Measurements from ENCODE around the gene RREB1. TPM values are rescaled to one million over a fixed set of nuclear protein-coding genes. Genes with fewer than 3 reads are reported as not detected.
A peak's percentile ranks its signal among the peaks of the same experiment; 100 is the strongest.
"Not testable (repeated sequence)": the region's sequence is repeated elsewhere in the genome, so short reads cannot be mapped to it uniquely, and the experiment has no call there.

RREB1 gene
- total and polyA plus RNA-seq, 12 donors: 8.0 to 79.5 (median 48.7) TPM

DNA sequence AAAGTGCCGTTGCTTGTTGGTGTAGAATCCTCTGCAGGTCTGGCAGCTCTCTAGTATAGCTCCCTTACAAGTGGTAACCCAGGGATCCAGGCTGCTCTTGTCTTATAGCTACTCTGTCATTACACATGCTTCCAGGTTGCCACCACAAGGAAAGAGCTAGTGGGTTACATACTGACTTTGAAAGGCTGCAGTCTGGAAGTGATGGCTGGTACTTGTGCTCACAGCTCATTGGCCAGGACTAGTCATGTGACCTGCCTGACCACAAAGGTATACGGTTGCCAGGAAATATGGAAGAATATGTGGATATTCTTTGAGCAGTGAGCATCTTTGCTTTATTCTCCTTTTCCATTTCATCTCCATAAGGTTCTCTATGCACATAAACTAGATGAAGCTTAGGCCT lies 46.0 kb downstream of the RREB1 start:
- intact Hi-C loops (cut with DNase I): no loop called here
- peak in 2 of 7 donors; percentile 1 to 12 for DNase-seq
- Histone ChIP-seq H3K27me3 (no peaks in the 10 kb centered on the region), H3K27ac (peak overlapping the region in 1 of 5 donors; percentile 44), H3K4me3 (no peak overlapping the region), H3K36me3 (replicated peaks in 1 of 2) (no peaks in the 10 kb centered on the region), H3K4me1 (replicated peaks in 1 of 2) (peaks cover 26 to 59% of the 10 kb centered on the region in 2 donors), H3K9me3 (replicated peaks in 1 of 3) (no peaks in the 10 kb centered on the region)
- TF ChIP-seq, protein P1, sequence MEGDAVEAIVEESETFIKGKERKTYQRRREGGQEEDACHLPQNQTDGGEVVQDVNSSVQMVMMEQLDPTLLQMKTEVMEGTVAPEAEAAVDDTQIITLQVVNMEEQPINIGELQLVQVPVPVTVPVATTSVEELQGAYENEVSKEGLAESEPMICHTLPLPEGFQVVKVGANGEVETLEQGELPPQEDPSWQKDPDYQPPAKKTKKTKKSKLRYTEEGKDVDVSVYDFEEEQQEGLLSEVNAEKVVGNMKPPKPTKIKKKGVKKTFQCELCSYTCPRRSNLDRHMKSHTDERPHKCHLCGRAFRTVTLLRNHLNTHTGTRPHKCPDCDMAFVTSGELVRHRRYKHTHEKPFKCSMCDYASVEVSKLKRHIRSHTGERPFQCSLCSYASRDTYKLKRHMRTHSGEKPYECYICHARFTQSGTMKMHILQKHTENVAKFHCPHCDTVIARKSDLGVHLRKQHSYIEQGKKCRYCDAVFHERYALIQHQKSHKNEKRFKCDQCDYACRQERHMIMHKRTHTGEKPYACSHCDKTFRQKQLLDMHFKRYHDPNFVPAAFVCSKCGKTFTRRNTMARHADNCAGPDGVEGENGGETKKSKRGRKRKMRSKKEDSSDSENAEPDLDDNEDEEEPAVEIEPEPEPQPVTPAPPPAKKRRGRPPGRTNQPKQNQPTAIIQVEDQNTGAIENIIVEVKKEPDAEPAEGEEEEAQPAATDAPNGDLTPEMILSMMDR (IDR thresholded peaks at IDR 0.05): no peak
- no peak for TF ChIP-seq POLR2A (IDR thresholded peaks at IDR 0.05)
- WGBS, 4 donors: 76 to 86% (median 78%) methylated on average over 2 of the region's 2 CpGs

DNA sequence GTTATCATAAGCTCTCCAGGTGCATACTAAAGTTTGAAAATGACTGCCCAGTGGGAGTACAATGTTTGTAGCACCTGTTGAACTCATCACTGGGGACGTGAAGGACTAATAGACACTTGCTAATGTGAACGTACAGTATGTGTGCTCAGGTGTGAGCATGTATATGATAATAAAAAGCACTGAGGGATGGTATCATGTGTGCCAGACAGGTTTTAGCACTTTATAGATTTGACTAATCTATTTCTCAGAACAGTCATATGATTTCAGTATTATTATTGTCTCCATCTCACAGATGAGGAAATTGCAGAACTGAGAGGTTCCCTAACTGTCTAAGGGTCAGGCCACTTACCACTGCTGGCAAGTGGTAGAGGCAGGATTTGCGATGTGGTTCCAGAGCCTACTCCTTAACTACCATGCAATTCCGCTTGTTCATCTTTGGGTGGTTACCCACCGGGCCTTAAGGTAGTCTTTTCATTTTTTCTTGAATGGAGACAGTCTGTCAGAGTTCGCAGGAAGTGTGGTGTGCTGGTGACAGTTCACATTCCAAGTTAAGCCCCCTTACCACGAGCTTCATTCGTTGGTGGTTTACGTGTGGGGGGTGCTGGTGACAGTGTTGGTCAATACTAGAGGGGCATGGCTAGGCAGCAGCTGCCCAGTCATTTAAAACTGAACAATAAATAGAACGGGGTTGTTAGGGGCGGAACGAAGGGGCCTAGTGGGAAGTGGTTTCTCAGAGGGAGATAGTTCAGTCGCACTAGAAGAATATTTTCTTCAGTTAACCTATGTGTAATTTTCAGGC lies 46.8 kb downstream of the RREB1 start:
- TF ChIP-seq, protein P1 (IDR thresholded peaks at IDR 0.05): no peak
- TF ChIP-seq POLR2A (IDR thresholded peaks at IDR 0.05): no peak
- peak in 2 of 7 donors; percentile 2 to 17 for DNase-seq
- no peak overlapping the region for H3K4me3 ChIP-seq
- no peaks in the 10 kb centered on the region for H3K27me3 ChIP-seq
- peak overlapping the region in 2 of 5 donors; percentile 1 to 44 for H3K27ac ChIP-seq
- intact Hi-C loops (cut with DNase I): no loop called here
- WGBS, 4 donors: 74 to 87% (median 79%) methylated on average over 13 of the region's 13 CpGs
- peaks cover 26 to 66% of the 10 kb centered on the region in 2 donors for H3K4me1 ChIP-seq (replicated peaks in 1 of 2)
- H3K36me3 ChIP-seq (replicated peaks in 1 of 2): no peaks in the 10 kb centered on the region
- H3K9me3 ChIP-seq (replicated peaks in 1 of 3): no peaks in the 10 kb centered on the region

DNA sequence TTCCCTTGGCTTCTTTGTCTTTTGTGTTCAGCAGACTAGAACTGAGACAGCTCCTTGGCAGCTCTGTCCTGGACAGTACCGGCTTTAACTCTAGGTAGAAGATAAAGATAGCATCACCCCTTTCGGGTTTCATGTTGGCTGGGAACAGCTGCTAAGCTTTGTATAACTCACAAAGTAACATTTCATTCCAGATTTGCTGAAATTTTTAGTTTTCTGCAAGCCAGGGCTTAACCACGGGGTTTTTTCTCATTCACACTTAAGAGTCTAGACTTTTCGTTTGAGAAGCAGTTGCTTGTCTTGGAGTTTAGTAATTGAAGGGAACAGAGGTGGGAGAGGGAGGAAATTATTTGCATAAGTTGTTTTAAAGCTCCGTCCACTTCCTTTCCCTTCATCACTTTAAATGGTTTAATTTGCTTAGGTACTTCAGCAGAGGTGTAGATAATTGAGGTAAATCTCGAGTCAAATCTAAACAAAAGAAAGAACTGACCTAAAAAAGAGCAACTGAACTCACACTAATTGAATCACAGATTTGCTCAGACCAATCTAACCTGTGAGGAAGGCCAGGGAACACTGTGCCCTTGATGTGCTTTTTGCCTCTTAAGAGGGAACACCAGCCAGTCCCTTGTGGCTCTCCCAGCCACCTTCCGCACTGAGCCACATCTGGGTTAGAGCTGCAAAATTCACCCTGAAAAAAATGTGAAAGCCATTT lies 48.3 kb downstream of the RREB1 start:
- peak overlapping the region in 1 of 5 donors; percentile 41 for H3K27ac ChIP-seq
- no peak overlapping the region for H3K4me3 ChIP-seq
- intact Hi-C loops (cut with DNase I): no loop called here
- H3K27me3 ChIP-seq: no peaks in the 10 kb centered on the region
- TF ChIP-seq, protein P1 (IDR thresholded peaks at IDR 0.05): no peak
- no peaks in the 10 kb centered on the region for H3K9me3 ChIP-seq (replicated peaks in 1 of 3)
- DNase-seq: peak in 2 of 7 donors; percentile 1 to 7
- H3K4me1 ChIP-seq (replicated peaks in 1 of 2): peaks cover 20 to 72% of the 10 kb centered on the region in 2 donors
- H3K36me3 ChIP-seq (replicated peaks in 1 of 2): no peaks in the 10 kb centered on the region
- WGBS, 4 donors: 40 to 51% (median 42%) methylated on average over 7 of the region's 7 CpGs

DNA sequence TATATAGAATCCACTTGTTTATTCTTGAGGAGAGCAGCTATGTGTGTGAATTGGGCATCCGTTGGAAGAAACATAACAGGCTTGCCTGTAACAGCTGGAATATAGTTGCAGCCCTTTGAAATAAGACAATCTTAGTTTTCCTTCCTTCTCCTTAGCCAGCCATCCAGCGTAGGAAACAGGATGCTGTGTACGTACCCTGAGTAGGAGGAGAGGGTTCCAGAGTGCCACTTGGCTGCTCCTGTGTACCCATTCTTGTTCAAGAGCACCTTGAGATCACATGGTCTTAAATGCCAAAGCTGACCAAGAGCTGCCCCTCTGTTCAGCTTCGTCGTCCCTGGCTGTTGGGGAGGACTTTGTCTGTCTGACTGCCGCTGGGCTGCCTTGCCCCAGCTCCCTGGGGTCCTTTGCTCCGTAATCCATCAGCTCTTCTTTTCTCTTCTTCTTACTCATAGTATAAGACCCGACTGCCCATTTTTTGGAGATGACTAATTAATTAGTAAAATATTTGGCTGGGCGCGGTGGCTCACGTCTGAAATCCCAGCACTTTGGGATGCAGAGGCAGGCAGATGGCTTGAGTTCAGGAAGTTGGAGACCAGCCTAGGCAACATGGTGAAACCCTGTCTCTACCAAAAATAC lies 49.0 kb downstream of the RREB1 start:
- no peak for TF ChIP-seq POLR2A (IDR thresholded peaks at IDR 0.05)
- TF ChIP-seq, protein P1 (IDR thresholded peaks at IDR 0.05): no peak
- intact Hi-C loops (cut with DNase I): no loop called here
- Histone ChIP-seq H3K27ac (peak overlapping the region in 1 of 5 donors; percentile 41), H3K36me3 (replicated peaks in 1 of 2) (no peaks in the 10 kb centered on the region), H3K4me1 (replicated peaks in 1 of 2) (peaks cover 13 to 71% of the 10 kb centered on the region in 2 donors), H3K4me3 (no peak overlapping the region), H3K27me3 (no peaks in the 10 kb centered on the region), H3K9me3 (replicated peaks in 1 of 3) (no peaks in the 10 kb centered on the region)
- no peak for DNase-seq
- 66 to 80% (median 77%) methylated on average over 11 of the region's 11 CpGs for WGBS, 4 donors

DNA sequence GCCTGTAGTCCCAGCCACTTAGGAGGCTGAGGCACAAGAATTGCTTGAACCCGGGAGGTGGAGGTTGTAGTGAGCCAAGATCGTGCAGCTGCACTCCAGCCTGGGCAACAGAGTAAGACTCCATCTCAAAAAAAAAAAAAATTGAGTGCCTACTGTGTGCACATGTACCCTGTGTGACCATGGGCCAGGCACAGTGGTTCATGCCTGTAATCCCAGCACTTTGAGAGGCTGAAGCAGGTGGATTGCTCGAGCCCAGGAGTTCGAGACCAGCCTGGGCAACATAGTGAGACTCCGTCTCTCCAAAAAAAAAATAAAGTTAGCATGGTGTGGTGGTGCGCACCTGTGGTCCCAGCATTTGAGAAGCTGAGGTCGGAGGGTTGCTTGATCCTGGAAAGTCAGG lies 49.5 kb downstream of the RREB1 start:
- H3K9me3 ChIP-seq (replicated peaks in 1 of 3); H3K4me3 ChIP-seq; H3K27me3 ChIP-seq; H3K36me3 ChIP-seq (replicated peaks in 1 of 2); DNase-seq; intact Hi-C loops (cut with DNase I): not testable (repeated sequence)
- Histone ChIP-seq H3K4me1 (replicated peaks in 1 of 2) (peaks cover 12 to 72% of the 10 kb centered on the region in 2 donors), H3K27ac (peak overlapping the region in 1 of 5 donors; percentile 41)
- WGBS, 4 donors: 93 to 99% (median 96%) methylated on average over 7 of the region's 7 CpGs

Data from adrenal gland (tissue), 12 donors.